CD1c-positive myeloid dendritic cell (primary cell): ENCODE results near the gene PCDH9.

Source experiments
- DNase-seq: peaks from one replicate; pipeline ENCODE4 v3.0.0-alpha.2; 2016; ENCODE audit errors: extremely low spot score

The PCDH9 gene

DNA sequence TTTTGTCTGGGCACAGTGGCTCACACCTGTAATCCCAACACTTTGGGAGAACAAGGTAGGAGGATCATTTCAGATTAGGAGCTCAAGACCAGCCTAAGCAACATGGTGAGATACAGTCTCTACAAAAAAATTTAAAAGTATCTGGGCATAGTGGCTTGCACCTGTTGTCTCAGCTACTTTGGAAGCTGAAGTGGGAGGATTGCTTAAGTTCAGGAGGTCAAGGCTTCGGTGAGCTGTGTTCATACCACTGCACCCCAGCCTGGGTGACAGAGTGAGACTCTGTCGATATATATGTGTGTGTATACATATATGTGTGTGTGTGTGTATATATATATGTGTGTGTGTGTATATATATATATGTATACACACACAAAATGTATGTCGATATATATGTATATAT is 833.0 kb downstream of the PCDH9 start:
- no peak for DNase-seq

DNA sequence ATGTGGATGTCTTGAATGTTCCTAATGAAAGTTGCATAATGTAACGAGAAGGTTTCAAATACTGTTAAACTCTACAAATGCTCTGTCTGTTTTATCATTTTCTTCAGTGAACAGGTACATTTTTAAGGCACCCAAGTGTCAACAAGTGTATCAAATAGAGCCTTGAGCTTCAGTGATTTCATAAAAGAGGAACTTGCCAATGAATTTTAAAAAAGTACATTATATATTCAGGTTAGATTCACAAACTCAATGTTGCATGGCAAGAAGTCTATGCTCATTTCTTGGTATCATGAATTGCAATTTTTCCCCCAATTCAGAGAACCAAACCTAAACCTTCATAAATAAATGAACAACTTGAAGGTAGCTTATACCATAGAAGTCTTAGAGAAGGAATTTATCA is 838.8 kb downstream of the PCDH9 start:
- no peak for DNase-seq

DNA sequence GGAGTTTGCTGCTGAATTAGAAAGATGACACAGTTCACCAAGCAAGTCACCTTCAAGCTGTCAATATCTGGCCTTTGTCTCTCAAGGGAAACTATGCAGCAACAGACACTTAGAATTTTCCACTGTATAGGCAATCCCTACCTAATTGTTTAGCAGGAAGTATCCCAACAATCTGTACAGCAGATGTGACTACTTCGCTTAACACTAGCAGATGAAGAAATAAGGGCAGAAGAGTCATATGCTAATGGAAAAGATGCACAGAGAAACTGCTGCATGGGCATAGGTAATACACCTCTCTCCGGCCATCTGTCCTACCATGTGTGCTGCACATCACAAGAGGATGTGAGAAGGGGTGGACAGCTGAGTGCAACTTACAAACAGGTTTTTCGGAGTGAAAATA is 851.2 kb downstream of the PCDH9 start:
- no peak for DNase-seq

DNA sequence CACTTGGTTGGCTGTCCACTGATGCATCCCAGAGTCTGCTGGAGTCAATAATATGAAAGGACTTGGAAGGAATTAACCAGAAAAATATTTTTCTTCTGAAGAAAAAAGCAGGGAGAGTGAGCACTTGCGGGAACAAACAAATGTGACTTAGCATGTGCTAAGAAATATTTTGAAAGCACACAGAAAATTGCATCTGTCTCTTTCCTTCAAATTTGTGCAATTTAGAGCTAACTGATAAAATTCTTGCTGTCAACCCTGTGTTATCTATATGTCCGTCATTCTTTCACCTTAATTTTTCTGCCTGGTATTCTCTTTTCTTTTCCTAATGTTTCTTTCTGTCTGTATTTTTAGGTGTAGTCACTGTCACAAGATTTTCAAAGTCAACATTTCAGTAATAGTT is 852.6 kb downstream of the PCDH9 start:
- no peak for DNase-seq

DNA sequence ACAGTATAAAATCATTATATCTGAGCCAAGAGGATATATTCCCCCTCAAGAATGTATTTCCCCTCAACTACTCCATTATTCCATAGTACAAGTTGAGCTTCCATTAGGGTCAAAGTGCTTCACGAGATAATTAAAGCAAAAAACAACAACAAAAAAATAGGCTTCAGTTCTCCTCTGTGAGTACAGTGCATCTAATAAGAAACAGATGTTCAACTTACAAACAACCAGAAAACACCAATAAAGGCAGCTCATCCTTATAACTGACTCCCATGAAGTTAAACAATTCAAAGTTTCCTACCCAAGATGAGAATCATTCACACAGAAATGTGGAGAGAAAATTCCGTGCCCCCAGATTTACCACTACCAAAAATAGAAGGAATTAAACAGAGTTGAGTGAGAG is 854.4 kb downstream of the PCDH9 start:
- DNase-seq = no peak

DNA sequence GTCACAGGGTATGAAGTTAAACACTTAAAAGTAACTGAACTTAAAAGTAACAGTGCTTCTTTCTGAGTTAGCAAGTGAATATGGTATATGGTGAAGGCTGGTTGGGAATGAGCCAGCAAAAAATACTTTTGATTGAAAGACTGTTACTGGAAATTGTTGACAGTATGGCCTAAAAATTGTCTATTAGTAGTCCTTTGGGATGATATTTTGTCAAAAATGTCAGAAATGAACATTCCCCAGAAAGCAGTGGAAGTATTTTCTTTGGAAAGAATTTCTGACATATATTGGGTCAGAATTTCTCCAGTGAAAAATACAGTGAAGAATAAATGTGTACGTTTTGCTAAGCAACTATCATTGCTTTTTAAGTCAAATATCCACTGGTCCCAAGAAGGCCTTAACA is 860.5 kb downstream of the PCDH9 start:
- DNase-seq = no peak

DNA sequence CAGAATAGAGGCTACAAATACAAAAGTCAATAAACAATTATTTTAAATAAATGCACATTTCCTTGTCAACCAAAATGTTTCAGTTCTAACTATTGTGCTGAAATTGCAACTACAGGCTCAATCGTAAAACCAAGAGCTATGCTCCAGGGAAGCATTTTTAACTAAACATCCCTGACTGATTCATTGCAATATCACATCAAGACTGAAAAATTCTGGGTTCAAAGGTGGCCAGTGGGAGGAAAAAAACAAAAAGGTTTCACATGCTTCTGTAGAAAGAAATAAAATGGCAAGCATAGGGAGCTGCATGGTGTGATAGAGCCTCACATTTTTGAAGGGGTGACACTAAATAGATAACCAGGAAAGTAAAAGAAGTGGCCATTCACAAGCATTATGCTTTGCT is 862.8 kb downstream of the PCDH9 start:
- DNase-seq = no peak

DNA sequence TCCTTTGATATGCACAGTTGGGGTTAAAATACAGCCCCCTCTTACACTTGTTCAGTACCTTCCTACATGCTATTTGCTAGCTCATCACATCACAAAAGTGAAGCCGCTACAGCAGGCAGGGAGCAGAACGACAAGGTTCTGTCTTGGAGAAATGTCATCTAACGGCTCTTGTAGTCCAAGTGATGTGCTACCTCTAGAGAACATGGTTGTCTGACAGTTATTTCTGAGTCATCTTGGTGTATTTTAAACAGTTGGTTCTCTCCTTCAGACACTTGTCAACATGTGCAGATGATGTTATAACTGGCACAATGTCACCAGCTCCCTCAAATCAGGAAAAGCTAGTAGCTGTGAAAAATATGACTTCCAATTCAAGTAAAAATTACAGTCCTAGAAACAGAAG is 865.0 kb downstream of the PCDH9 start:
- no peak for DNase-seq

DNA sequence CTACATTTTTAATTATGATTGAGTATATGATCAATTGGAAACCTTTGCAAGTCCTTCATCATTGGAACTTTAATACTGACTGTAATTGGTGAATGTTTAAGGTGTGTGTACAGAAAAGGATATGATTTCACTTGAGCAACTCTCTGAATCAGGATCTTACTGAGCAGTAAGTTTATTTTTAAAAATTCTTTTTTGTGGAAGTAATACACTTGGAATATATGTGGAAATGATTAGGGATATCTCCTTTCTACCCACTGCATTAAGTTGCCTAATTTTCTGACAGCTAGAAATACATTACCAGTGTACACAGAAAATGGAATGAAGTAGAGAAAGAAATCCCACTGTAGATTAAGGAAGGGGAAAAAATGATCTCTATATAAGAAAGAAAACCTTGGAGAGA is 865.8 kb downstream of the PCDH9 start:
- DNase-seq = no peak

DNA sequence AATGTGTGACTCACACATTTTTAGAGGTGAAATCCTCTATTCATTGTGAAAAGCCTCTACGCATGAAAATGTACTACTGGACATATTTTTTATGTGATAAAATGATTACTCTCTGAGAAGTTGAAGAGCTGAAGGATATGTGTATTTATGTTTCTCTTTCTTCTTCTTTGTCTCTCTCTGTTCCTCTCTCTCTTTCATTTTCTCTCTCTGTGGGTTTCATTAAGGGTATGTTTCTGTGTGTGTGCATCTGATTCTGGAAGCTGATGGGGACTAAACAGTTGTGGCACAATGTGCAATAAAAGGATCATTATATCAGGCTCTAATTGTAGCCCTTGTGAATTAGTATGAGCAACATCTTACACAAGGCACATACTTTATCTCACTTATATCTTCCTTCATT is 867.7 kb downstream of the PCDH9 start:
- no peak for DNase-seq

DNA sequence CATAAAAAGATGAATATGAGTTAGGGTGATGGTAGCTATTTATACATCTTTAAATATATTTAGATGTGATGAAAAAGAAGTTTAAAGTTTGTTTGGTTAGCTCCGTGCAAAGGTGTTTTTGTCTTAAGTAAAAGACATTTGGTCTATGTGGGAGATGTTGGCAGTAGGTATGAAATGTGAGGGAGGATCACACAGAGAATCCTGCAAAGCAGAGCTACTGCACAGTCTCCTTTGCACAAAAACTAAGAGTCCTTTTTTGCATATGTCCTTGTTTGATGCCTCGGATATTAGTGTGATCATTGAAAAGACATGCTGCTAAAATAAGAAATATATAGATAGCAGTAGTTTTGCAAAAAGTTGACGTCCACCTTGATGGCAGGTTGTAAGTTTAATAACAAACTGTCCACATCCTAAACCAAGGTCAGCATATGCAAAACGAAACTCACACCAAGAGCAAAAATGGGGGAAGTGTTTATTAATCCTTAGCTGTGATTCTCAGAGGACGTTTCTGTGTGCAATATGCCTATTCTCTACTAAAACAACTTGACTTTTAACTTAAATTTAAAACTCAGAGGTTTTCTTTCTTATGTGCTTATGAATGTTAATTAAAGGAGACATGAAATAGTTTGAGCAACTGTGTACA is 870.1 kb downstream of the PCDH9 start:
- DNase-seq = no peak

DNA sequence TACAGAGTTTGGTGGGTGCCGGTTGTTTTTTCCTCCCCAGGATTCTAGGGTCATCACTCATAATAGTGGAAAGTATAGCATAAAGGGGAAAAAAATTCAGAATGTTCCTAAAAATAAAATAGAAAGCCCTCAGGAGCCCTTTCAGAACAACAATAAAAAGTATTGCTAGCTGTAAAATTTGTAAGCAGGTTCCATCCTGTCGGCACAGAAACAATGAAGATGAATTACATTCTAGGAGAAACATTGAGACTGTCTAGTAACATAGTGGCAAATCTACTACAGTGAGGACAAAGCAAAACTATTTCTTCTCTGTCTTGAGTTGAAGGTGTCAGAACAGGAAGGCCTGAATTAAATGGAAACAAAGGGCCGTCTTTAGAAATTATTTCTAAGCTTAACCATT is 870.7 kb downstream of the PCDH9 start:
- no peak for DNase-seq

DNA sequence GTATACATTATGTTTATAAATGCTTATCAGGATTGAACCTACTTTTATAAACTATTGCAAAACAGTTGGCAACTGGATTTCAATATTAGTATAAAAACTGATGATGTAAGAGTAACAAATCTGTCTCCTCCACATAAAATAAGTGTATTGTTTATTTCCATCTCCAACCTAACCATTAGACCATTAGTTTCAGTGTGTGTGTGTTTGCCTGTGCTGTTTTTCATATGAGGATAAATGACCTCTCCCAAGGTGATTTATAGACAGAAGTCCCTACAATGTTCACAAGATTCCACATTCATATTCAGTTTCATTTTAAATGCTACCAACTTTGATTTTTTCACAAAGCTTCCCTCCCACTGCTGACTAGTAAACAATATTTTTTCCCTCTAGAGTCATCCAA is 871.6 kb downstream of the PCDH9 start:
- DNase-seq = no peak

DNA sequence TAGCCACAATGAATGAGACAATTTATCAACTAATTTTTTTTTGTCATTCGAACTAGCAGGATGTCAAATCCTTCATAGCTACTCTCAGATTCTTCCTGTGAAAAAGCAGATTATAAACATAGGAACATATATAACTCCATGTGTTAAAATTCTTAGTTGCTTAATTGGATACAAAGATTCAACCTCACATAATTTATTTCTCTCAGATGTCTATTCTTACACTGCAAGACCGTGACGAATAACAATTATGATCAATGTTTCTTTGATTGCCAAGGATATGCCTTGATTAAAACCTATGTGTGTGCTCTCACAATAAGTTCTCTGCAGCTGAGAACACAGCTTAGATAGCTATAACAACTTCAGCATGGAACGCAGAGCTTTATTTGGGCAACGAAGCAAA is 872.7 kb downstream of the PCDH9 start:
- no peak for DNase-seq

DNA sequence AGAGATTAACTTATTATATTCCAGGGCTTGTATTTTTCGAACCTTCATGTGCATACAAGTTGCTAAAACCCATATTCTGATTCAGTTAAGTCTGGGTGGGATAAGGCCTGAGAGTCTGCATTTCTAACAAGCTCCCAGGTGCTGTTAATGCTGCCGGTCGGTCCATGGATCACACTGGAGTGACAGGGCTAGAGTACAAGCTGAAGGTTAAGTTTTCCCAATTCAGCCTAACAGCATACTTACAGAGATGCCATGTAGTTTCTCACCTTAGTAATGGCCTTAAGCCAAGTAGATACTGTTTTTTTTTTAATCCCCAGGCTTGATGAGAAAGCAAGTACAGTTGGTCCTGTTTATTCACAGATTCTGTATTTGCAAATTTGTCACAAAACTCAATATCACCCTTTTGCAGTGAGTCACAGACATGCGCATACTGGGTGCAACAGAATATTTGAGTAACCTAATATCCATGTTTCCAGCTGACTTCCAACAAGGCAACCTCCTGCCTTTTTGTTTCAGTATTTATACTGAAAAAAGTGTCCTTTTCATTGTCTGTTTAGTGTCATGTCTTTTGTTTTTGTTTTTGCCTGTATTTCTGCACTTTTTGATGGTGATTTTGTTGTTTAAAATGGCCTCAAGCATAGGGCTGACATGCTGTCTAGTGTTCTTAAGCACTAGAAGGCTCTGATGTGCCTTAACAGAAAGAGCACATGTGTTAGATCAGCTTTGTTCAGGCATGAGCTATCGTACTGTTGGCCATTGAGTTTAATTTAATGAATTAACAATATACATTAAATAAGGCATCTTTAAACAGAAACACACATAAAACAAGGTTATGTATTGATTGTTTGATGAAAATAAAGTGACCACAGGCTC is 875.0 kb downstream of the PCDH9 start:
- no peak for DNase-seq

DNA sequence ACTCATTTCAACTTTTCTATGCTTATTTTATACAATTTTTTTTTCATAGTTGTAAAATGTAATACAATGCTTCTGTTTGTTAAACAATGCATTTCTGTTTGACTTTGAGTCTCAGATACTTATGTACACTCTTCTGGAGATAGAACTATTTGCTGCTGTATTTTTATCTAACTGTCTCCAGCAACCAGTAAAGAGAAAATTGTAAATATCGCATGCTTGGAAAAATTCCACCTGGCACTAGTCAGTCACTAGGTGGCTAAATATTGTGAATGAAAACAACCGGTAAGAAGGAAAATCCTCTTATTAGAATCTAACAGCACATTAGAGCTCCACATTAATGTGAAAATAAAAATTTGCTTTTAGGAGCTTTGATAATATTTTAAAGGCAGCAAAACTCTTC is 876.5 kb downstream of the PCDH9 start:
- DNase-seq = no peak

DNA sequence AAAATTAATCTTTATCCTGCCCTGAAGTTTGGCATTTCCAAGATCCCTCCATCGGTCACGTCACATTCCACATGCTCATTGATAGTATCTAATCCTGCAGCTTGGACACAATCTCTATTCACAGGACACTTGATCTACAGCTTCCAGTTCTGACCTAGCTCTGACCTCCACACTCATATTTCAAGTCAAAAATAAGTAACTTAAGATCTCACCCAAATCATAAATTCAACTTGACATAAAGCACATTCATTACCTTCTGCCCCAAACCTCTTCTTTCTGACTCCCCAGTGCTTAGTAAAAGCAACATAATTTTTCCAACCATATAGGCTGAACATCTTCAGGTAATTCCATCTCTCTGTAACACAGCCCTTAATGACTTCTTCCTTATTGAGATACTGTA is 880.2 kb downstream of the PCDH9 start:
- DNase-seq = no peak

DNA sequence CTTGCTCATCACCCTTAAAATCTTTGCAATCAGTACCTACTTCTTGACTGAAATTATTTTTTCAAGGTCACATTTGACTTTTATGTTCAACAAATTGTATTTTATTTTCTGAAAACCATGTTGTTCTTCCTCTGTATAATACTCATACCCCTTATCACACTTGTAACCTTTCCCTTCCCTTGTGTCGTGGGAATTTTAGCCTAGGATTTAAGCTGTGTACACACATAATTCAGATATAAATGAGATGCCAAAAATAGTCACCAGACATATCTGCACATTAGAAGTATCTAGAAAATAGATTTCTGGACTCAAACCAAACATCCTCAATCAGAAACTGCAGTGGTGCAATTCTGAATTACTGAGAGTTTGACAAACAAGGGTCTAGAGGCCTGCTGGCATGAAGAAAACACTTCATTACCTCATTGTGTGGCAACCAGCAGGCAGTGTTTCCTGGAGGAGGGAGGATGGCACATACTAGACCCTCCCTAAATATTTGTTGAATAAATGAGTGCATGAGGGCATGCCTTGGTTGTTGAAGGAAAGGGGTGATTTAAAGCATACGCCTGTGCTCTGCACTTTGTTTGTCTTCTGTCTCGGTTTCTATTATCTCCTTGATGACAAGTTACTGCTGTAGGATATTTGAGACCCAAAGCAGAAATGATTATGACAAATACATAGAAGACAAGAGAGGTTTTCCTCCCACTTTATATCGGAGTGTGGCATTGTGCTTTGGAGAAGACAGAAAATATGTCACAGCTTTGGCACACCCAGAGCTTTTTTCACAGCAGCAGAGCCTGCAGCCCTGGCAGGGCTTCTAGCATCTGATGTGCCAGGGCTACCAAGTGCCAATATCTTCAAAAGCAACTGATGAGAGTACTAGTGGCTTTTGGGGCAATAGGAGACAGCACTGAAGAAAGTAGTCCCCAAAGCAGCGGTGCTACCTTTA is 881.1 kb downstream of the PCDH9 start:
- DNase-seq = no peak

DNA sequence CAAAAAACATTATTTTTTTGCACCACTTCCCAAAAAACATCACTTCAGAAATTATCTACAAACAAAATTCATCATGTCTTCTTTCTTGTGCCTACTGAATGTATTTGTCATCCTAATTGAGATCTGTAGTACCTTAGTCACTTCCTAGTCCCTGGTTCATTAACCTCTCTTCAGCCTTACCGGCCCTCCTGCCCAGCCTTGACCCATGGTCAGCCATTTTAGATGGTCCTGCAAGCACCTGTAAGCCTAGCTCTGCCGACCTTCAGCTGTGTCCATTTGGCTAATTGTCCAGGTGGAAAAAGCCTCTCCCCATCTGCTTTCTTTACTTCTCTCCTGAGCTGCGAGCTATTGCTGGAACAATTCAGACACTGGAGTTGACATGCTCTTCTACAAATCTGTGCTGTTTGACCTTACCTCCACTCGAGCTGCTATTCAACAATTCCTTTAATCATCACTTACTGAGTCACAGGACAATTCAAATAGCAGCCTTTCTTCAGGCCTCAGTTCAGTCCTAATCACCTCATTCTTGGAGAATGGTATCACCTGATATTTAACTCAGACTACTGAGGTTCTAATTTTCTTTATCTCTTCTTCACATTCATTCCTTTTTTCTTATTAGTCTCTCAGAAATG is 882.5 kb downstream of the PCDH9 start:
- DNase-seq = no peak

DNA sequence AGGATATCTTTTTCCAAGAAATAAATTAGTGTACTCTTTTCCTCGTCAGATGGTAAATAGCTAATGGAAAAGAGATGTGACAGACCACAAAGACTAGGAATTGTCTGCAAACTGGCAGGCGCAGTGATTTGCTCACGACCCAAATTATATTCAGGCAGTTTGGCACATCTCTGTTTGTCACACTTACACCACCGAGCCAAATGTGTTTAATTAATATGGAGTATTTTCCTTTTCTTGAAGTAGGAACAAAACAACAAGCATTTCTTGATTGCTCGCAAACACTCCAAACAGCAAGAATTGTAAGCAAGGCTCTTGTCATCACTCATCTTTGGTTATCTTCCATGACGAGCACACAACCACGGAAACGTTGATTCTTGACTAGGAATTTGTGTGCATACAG is 884.2 kb downstream of the PCDH9 start:
- no peak for DNase-seq

DNA sequence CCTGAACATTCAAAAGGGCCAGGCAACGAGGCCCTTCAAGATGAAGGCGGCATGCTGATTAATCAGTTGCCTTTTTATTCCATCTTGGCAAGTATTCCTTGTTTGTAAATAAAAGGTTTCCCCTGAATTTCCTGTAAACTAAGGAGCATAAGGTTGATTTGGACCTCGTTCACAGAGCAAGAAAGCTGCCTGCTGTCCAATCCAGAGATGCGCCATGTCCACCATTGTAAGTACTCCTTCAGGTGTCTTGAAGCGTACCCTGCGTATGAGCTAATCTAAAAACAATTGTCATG is 884.7 kb downstream of the PCDH9 start:
- no peak for DNase-seq

DNA sequence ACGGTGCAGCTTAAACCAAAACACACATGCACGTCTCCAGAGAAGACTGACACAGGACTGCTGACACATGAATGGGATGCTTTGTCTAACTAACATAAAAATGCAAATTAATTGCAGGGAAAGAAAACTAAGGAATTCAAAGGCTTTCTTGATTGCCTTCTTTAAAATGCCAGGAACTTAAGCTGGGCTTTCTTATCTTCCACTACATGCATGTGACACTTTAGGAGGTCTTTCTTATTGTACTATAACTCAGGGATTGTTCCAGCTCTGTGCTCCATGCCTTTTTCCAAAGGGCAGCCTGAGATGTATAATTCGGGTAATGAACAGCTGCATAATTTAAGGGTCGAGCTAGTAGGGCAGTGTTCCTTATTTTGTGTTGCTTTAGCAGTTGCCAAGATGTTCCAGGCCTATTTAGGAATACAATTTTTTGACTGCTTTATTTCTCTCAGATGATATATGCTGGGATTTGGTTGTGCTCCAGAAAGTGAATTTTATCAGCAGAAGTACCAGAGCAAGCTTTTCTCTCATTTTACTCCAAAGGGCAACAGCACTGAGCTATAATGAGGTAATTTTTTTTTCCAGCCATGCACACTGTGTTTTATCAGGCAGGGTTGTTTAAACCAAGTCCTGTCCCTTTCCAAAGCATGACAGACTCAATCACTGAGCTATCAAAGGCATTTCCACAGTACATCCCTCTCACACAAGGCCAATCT is 885.2 kb downstream of the PCDH9 start:
- no peak for DNase-seq
